RPMI7951 (cell line): ENCODE data around the gene PARVG. TPM values are rescaled to one million over a fixed set of nuclear protein-coding genes. Genes with fewer than 3 reads are reported as not detected.

Experiments used
- DNase-seq: peaks from one replicate; pipeline ENCODE4 v3.0.0-alpha.2; 2012; ENCODE audit warnings: low read depth
- total RNA-seq: library from RNA; depleted of rRNA; stranded (reverse); fragments of >200 nt; shearing (Covaris generic); gene quantifications from 2 replicates; pipeline ENCODE4 v1.2.3, GENCODE V29; 2014

PARVG gene
- total RNA-seq, 1 experiment from 2014 or later: 0.48 TPM

- DNase-seq: no peak
Measured at GRCh38 chr22:44179989-44180705, 578 bp upstream of the PARVG start.

- peak; percentile 59 for DNase-seq
Measured at GRCh38 chr22:44181033-44181911, 547 bp downstream of the PARVG start.

- no peak for DNase-seq
Measured at GRCh38 chr22:44181912-44182587, 1.3 kb downstream of the PARVG start.

GRCh38 chr22:44182588-44183286 is 2.0 kb downstream of the PARVG start:
- no peak for DNase-seq

- DNase-seq: no peak
Measured at GRCh38 chr22:44183287-44183588, 2.5 kb downstream of the PARVG start.

- no peak for DNase-seq
Measured at GRCh38 chr22:44184006-44184405, 3.3 kb downstream of the PARVG start.

- DNase-seq: no peak
Measured at GRCh38 chr22:44185237-44186120, 4.8 kb downstream of the PARVG start.

- DNase-seq: no peak
Measured at GRCh38 chr22:44186121-44186510, 5.4 kb downstream of the PARVG start.

GRCh38 chr22:44186737-44187136 is 6.0 kb downstream of the PARVG start:
- DNase-seq: no peak

GRCh38 chr22:44187652-44188230 is 7.0 kb downstream of the PARVG start:
- no peak for DNase-seq

- DNase-seq: no peak
Measured at GRCh38 chr22:44188316-44188715, 7.6 kb downstream of the PARVG start.

- no peak for DNase-seq
Measured at GRCh38 chr22:44188986-44189630, 8.4 kb downstream of the PARVG start.

GRCh38 chr22:44190381-44190976 is 9.8 kb downstream of the PARVG start:
- no peak for DNase-seq

GRCh38 chr22:44191036-44191454 is 10.3 kb downstream of the PARVG start:
- no peak for DNase-seq

GRCh38 chr22:44192098-44192815 is 11.5 kb downstream of the PARVG start:
- peak; percentile 21 for DNase-seq

GRCh38 chr22:44192816-44193534 is 12.2 kb downstream of the PARVG start:
- DNase-seq: peak; percentile 24

GRCh38 chr22:44193535-44193891 is 12.8 kb downstream of the PARVG start:
- peak; percentile 34 for DNase-seq

GRCh38 chr22:44194569-44194968 is 13.8 kb downstream of the PARVG start:
- no peak for DNase-seq
